GM19043 (cell line): ENCODE measurements around the gene PVALEF.
"Not testable (repeated sequence)": the region's sequence is repeated elsewhere in the genome, so short reads cannot be mapped to it uniquely, and the experiment has no call there.

ENCODE experiments used
- ATAC-seq: cut with Tn5 transposase; IDR thresholded peaks from one replicate; pipeline ENCODE4 v1.9.1; 2021; ENCODE audit warnings: low read depth; ENCODE audit not compliant: unreplicated experiment

PVALEF gene

GRCh38 chr17:81210466-81210865 lies 45.2 kb downstream of the PVALEF start:
- ATAC-seq = no peak

GRCh38 chr17:81210868-81211267 lies 45.6 kb downstream of the PVALEF start:
- no peak for ATAC-seq

GRCh38 chr17:81212365-81212764 lies 47.1 kb downstream of the PVALEF start:
- ATAC-seq = no peak

- no peak for ATAC-seq
Measured at GRCh38 chr17:81213978-81214377, 48.7 kb downstream of the PVALEF start.

- ATAC-seq = no peak
Measured at GRCh38 chr17:81217491-81217890, 52.2 kb downstream of the PVALEF start.

GRCh38 chr17:81218459-81218858 lies 53.2 kb downstream of the PVALEF start:
- ATAC-seq = no peak

GRCh38 chr17:81218991-81219390 lies 53.7 kb downstream of the PVALEF start:
- no peak for ATAC-seq

GRCh38 chr17:81219476-81220180 lies 54.3 kb downstream of the PVALEF start:
- no peak for ATAC-seq

GRCh38 chr17:81221371-81221841 lies 56.1 kb downstream of the PVALEF start:
- no peak for ATAC-seq

GRCh38 chr17:81221842-81222619 lies 56.7 kb downstream of the PVALEF start:
- ATAC-seq = no peak

- no peak for ATAC-seq
Measured at GRCh38 chr17:81222620-81222905, 57.3 kb downstream of the PVALEF start.

GRCh38 chr17:81222906-81223761 lies 57.8 kb downstream of the PVALEF start, which contains the start of gene CEP131:
TSS of gene CEP131 (minus strand) at chr17:81222965. CDS start at chr17:81220056, 2,909 bp downstream.
- ATAC-seq = peak; percentile 94

- no peak for ATAC-seq
Measured at GRCh38 chr17:81223762-81224130, 58.4 kb downstream of the PVALEF start.

GRCh38 chr17:81227630-81228029 lies 62.3 kb downstream of the PVALEF start:
- not testable (repeated sequence) for ATAC-seq

GRCh38 chr17:81228420-81228819 lies 63.1 kb downstream of the PVALEF start:
- ATAC-seq = no peak

GRCh38 chr17:81228834-81229665 lies 63.7 kb downstream of the PVALEF start:
- ATAC-seq = no peak

- ATAC-seq = no peak
Measured at GRCh38 chr17:81229666-81229920, 64.3 kb downstream of the PVALEF start.

GRCh38 chr17:81230043-81230820 lies 64.9 kb downstream of the PVALEF start:
- no peak for ATAC-seq

GRCh38 chr17:81231121-81231645 lies 65.9 kb downstream of the PVALEF start:
- ATAC-seq = no peak
